NCI-H187 treated with DMSO at 0.1 percent for 48 hours (cell line): Measurements from ENCODE around the gene TMEM255B.
"Not testable (repeated sequence)": the region's sequence is repeated elsewhere in the genome, so short reads cannot be mapped to it uniquely, and the experiment has no call there.

Source experiments
- DNase-seq: peaks from one replicate; lab custom pipeline; 2025; lab: John Stamatoyannopoulos, UW

TMEM255B gene

DNA sequence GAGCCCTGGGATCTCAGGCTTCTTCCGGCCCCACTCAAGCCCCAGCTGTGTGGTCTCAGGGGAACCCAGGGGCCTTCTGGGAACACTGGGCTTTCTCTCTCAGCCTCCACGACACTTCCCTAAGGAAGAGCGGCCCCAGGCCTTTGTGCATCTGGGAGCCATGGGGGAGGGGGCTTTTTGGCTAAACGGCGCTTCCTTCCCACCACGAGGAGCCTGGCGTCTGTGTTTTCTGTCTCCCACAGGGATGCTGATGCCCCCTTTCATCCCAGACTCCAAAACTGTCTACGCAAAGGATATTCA is 24.2 kb upstream of the TMEM255B start:
- DNase-seq = no peak

DNA sequence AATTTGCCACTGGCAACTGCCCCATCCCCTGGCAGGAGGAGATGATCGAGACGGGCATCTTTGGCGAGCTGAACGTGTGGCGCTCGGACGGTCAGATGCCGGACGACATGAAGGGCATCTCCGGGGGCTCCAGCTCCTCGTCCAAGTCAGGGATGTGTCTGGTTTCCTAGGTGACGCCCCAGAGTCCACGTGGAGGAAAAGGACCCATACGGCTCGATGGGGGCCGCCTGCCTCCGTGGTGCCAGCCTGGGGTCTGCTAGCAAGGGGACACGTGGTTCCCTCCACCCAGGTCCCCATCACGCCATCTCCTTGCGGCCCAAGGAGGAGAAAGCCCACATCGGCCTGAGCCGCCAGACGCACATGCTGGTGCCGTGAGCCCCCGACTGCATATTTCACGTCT is 23.8 kb upstream of the TMEM255B start:
- DNase-seq = no peak

DNA sequence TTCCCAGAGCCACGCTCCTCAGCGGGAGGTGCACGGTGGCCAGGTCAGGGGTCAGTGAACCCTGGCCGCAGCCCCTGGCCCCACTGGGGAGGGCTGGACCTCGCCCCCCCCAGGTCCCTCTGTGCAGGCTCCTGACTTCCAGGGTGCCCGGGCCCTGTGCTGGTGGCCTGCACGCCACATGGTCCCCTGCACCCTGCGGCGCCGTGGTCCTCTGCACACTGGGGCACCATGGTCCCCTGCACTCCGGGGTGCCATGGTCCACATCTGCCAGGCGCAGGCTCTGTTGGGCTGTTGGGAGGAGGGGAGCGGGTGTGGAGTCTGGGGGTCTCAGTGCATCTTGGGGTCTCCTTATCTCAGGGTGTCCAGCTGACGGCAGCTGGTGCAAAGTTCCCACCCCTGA is 23.3 kb upstream of the TMEM255B start:
- no peak for DNase-seq

DNA sequence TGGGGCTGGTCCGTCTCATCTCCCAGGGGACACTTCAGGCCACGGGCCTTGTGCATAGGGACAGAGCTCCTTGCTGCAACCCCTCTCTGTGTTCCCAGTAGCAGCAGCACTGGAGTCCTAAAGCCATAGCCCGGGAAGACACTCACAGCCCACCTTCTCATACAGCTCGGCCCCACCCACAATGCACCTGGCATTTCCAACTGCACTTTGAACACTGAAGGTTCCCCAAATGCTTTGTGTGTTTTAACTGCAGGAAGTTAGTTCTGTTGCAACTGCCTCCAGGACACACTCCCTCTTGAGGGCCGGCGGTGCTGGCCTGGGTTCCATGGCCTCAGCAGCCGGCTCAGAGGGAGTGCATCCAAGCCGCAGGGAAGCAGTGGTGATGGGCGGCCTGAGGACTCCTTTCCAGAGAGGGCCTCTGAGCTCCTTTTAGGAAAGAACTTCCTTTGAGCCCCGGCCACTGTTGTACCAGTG is 22.7 kb upstream of the TMEM255B start:
- no peak for DNase-seq

DNA sequence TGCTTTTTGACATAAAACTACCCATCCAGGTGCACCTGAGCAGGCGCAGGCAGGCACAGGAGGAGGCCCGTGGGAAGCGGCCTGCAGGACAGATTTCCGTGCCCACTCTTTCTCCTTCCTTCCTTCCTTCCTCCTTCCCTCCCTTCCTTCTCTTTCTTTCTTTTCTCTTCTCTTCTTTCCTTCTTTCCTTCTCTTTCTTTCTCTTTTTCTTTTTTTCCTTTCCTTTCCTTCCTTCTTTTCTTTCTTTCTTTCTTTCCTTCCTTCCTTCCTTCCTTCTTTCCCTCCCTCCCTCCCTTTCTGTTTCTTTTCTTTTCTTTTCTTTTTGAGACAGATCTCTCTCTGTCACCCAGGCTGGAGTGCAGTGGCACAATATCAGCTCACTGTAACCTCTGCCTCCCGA is 21.2 kb upstream of the TMEM255B start:
- no peak for DNase-seq

DNA sequence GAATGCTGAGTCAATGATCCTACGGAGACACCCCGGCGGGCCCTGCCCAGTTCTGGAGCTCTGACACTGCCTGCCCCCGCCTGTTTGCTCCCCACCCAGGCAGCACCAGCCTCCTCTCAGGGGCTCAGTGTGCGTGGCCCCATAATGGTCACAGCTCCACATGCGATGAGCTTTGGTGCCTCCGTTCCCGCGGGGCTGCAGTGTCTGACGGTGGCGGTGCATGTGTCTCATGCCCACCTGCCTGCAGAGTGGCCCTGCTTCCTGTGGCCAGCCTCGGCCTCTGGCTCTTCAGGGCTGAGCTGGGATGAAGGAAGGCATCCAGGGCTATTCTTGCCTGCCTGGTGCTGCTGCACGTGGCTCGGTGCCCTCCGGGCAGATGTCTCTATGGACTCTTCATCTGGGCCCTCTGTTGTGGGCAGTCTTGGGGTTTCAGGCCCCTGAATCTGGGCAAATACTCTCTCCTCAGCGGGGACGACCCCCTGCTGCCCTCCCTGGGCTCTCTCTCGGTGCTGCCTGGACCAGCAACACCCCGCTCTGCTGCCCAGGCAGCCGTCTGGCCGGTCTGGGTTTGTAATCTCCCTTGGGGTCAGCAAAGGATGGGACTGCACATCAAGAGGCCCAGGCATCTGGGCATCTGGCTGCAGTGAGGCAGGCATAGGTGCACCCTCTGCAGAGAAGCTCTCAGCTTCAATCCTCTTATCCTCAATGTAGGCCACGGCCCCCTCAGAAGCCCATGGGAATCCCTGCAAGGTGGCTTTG is 19.3 kb upstream of the TMEM255B start:
- no peak for DNase-seq

DNA sequence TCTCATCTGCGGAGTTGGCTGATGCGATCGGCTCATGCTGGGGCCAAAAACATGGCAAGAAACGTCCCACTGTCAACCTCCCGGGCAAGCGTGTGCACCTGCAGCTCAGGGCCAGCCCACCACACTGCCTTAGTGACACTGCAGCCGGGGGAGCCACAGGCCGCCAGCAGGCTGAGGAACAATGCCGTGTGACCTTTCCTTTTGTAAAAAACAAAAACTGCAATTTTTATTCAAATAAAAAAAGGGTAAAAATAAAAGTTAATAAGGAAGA is 18.8 kb upstream of the TMEM255B start:
- no peak for DNase-seq

DNA sequence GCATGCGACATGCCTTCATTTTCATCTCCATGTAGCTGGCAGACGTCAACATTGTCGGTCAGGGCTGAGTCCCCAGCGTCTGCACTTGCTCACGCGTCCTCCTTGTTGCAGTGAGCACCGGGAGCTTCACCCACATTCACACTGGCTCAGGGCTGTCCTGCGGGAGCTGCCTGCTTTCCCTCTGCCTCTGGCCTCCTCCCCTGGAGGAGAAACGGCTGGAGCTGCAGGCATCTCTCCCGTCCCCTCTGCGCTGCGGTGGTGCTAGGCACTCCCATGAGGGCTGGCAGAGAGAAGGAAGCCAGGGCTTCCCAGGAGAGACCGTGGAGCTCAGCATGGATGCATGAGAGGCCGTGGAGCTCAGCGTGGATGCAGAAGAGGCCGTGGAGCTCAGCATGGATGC is 18.4 kb upstream of the TMEM255B start:
- no peak for DNase-seq

DNA sequence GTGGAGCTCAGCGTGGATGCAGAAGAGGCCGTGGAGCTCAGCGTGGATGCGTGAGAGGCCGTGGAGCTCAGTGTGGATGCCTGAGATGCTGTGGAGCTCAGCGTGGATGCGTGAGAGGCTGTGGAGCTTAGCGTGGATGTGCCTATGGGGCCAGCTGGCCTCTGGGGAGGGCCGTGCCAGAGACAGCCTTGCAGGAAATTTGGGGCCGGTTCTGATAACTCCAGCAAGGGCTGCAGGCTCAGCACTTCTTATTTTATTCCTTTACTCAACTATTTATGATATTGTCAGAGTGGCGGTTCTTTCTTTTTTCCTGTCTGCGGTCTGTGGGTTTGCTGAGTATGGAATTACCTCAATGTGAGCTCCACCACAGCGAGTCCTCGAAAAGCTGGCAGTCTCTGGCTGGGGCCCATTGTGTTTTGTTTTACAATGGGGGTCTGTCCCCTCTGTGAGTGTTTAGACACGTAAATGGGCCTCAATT is 17.8 kb upstream of the TMEM255B start:
- no peak for DNase-seq

DNA sequence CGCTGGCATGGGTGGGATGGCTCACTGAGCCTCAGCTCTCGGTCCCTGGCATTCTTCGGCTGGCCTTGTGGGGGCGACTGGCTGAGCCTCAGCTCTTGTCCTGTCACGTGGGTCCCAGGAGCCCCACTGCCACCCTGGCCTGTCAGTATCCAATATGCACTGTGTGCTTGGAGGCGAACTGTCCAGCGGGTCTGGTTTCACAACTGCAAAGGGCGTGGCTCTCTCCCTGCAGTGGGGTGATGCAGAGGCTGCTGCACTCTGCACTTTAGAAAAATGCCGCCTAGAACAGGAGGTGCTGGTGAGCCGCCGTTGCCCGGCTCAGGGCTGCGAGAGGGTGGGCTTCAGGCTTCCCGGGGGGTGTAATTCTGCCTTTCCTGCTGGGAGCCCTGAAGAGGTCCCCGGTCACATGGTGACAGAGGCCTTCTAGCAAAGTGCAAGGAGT is 17.0 kb upstream of the TMEM255B start:
- no peak for DNase-seq

DNA sequence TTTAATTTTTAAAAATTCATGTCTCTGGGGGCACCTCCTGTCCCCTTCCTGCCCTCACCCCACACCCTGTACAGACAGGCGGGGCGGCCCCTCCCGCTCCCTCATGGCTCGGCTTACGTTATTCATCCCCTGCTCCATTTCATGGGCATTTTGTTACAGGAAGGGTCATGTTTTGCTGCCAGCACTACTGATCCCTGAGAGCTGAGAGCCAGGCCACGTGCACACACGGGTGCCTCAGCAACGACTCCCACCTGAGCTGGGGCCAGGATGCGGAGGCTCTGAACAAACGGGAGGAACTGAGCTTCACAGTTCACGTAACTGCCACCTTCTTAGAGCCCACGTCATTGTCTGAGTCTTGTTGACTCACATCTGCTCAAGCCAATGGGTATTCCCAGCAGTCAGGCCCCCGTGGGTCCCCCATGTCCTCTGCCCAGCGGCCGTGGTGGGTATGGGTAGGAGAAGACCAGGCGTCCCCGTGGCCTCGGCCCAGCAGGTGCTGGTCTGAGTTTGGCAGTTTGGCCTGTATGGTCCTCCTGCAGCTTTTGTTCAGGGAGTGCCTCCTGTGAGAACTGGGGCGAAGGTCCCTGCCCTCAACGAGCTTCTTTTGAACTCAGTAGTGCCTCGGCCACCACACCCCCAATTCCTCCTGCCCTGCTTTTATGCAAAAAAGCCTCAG is 16.4 kb upstream of the TMEM255B start:
- no peak for DNase-seq

DNA sequence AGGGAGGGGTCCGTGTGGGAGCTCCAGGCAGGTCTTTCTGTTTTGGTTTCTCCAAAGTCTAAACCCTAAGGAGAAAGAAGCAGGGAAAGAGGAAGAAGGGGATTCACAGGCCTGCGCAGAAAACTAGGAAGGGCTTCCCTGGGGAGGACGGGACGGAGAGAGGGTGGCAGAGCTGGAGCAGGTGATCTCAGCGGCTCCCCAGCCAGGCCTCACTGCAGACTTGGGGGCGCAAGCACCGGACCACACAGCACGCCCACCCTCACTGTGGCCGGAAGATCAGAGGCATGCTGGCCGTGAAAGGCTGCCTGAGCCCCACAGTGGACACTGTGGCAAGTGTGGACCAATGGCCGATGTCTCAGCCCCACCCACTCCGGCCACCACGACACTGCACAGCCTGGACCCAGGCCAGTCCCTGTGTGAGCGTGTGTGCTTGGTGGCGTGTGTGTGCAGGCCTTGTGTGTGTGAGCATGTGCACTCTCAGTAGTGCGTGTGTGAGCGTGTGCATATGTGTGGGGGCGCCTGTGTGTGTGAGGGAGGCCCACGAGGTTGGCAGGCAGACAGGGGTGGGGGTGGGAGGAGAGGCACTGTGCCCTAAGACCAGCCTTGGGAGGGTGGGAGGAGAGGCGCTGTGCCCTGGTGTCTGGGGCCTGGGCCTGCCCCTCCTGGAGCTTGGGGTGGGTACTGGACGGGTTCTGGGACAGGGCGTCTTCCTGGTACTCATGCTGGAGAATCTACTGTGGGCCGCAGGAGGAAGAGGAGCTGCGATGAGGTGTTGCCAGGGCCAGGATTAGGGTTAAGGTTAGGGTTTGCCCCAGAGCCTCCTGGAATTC is 15.4 kb upstream of the TMEM255B start:
- DNase-seq = no peak

DNA sequence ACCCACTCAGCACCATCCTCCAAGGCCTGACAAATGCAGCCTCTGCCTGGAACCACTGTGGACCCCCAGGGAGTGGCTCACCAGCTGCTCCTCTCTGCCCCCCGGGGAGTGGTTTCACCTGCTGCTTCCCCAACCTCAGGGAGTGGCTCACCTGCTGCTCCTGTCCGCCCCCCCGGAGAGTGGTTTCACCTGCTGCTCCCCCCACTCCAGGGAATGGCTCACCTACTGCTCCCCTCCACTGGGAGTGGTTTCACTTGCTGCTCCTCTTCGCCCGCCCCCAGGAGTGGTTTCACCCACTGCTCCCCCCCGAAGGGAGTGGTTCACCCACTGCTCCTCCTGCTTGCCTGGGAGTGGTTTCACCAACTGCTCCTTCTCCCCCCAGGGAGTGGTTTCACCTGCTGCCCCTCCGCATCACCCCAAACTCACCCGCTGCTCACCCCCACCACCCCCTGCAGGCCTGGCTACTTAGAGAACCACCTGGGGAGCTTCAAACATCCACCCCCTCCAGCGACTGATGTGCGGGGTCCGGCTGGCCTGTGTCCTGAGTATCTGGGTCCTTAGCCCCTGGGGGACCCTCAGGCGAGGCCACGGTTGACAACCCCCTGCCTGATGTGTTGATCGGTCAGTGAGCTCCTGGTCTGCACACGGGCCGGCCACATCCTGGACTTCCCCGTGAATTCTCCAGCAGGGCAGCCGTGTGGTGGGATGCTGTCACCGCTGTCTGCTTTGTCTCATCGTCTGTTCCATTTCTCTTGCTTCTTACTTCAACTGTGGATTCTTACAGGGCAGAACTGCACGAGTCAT is 14.6 kb upstream of the TMEM255B start:
- peak; percentile 86 for DNase-seq

DNA sequence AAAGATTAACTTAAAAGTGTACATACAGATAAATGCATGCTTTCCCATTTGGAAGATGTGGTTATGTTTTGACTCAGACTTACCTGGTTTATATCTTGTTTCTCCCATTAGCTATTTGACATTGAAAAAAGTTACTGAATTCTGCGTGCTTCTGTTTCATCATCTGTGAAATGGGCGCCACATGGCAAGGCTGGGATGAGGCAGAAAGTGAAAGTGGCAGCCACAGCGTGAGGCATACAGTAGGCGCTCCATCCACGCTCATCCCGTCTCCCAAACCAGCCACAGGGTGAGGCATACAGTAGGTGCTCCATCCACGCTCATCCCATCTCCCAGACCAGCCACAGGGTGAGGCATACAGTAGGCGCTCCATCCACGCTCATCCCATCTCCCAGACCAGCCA is 14.0 kb upstream of the TMEM255B start:
- DNase-seq = no peak

DNA sequence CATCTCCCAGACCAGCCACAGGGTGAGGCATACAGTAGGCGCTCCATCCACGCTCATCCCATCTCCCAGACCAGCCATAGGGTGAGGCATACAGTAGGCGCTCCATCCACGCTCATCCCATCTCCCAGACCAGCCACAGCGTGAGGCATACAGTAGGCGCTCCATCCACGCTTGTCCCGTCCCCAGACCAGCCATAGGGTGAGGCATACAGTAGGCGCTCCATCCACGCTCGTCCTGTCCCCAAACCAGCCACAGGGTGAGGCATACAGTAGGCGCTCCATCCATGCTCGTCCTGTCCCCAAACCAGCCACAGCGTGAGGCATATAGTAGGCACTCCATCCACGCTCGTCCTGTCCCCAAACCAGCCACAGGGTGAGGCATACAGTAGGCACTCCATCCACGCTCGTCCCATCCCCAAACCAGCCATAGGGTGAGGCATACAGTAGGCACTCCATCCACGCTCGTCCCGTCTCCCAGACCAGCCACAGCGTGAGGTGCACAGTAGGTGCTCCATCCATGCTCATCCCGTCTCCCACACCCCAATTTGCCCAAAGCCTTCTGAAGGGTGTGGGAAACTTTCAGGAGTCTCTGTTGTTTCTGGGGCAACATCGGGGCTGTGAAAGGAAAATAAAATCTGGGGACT is 13.4 kb upstream of the TMEM255B start:
- DNase-seq = not testable (repeated sequence)

DNA sequence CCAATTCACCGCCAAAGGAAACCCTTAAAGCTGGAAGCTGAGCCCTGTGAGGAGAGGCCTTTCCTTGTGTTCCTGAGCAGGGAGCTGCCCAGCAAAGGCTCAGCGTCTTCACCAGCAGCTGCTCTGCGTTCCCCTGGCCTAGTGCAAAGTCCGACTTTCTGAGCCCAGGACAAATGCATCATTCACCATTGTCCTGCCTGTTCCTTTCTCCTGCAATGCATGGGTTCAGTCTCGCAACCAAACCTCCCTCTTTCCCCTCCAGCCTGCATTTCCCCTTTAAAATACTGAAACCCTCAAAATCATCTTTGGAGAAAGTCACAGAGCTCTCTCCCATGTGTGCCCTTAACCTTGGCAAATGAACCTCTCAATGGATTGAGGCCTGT is 12.9 kb upstream of the TMEM255B start:
- no peak for DNase-seq

DNA sequence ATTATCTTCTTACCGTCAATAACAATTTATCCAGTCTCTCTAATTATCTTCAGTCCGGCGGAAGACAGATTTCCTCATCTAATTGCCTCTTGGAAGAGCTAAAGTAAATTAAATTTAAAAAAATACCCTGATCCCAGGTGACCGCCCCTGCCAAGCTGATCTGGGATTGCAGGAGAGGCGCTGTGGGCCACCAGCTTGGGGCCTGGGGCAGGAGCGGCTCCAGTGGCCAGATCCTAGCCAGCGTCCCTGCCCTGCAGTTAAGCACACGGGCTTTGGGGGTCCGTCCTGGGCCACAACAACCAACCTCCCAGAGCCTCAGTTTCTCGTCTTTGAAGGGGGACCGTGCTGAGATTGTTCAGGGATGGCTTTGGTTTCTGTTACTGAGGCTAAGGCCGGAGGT is 12.4 kb upstream of the TMEM255B start:
- DNase-seq = no peak

DNA sequence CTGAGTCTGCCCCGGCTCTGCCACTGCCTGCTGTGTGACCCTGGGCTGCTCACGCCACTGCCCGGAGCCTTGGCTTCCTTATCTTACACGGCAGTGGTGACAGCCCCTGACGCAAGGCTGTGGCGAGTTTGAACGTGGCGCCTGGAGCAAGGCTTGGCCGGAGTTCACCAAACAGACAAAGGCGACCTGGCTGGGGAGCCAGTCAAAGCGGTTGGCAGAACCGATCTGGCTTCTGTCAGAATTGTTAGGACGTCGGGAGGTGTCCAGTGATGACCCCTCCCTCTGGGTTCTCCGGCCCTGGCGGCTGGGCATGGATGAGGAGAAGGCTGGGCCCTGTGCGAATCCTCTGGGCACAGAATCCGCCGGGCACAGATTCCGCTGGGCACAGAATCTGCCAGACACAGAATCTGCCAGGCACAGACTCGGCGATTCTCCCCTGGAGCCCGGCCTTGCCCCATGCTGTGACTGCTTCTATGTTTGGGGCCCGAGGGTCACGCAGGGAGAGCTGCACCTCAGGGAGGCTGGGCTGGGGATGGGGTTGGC is 11.7 kb upstream of the TMEM255B start:
- DNase-seq = no peak

DNA sequence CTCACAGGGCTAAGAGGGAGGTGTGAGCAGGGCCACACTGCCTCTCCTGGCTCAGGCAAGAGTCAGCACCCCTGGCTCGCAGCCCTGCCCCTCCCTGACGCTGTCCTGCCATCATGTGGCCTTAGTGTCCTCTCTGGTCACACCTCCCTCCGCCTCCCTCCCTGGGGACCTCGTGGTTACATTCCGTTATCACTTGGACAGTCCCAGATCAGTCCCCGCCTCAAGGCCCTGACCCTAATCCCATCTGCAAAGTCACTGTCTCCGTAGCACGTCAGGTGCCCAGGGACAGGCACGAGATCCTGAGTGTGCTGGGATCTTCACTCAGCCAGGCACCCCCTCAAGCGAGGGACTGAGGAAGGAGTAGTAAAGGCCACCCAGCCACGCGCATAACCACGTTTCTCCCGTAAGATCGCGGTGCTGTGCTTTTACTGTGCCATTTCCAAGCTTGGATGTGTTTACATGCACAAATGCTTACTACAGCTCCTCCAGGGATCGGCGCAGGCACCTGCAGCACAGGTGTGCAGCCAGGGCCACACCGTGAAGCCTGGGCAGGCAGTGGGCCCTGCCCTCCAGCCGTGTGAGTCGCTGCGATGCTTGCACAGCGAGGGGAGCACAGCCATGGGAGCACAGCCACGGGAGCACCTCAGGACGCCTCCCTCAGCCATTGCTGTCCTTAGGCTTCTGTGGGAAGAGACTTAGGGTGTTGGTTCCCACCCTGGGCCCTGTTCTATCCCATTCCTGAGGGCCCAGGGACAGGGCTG is 10.7 kb upstream of the TMEM255B start:
- no peak for DNase-seq

DNA sequence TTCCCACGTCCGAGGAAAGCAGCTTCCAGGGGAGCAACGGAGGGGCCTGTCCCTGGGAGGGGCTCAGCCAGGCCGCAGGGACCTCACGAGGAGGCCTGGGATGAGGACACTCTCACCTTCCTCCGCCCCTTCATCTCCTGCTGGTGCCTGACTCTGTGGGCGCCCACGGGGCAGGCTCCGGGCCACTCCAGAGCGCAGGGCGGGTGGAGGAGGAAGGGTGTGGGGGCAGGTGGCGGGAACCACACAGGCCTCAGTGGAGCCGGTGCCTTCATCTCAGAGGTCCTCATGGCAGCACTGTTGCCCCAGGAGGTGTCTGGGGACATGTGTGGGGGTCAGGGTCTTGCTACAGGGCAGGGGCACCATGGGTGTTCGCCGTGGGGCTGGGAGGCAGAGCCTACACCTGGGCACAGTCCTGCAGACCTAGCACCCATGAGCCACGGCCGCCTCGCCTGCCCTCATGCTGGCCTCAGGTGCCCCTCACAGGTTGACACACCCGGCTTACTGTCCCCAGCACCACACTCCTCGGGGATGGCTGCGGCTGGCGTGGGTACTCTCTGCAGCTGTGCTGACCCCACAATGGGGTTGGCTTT is 10.1 kb upstream of the TMEM255B start:
- DNase-seq = no peak
